DLD1 (cell line): Measurements from ENCODE around the gene TCEA2.
"Not testable (repeated sequence)": the region's sequence is repeated elsewhere in the genome, so short reads cannot be mapped to it uniquely, and the experiment has no call there.

Source experiments
- in situ Hi-C: cut with HindIII; loops from 2 replicates; pipeline ENCODE4 v1.10.0; 2017; ENCODE audit warnings: low sequenced_read_pairs

TCEA2 gene

GRCh38 chr20:64106435-64106961 lies 43.5 kb downstream of the TCEA2 start:
- in situ Hi-C loops: no loop called here

GRCh38 chr20:64106981-64107735 lies 44.2 kb downstream of the TCEA2 start, which contains the start of gene NPBWR2:
Gene NPBWR2 (minus strand): TSS chr20:64107565. CDS start chr20:64106831, 734 bp downstream.
- in situ Hi-C loops: no loop called here

GRCh38 chr20:64107736-64108457 lies 44.9 kb downstream of the TCEA2 start:
- in situ Hi-C loops: no loop called here

GRCh38 chr20:64108731-64109681 lies 46.0 kb downstream of the TCEA2 start:
- in situ Hi-C loops: no loop called here

- in situ Hi-C loops: no loop called here
Measured at GRCh38 chr20:64109831-64110391, 46.9 kb downstream of the TCEA2 start.

GRCh38 chr20:64110411-64111068 lies 47.5 kb downstream of the TCEA2 start:
- in situ Hi-C loops: no loop called here

- in situ Hi-C loops: no loop called here
Measured at GRCh38 chr20:64111841-64112641, 49.0 kb downstream of the TCEA2 start.

- in situ Hi-C loops: no loop called here
Measured at GRCh38 chr20:64112691-64113443, 49.9 kb downstream of the TCEA2 start.

GRCh38 chr20:64113444-64113775 lies 50.4 kb downstream of the TCEA2 start:
- in situ Hi-C loops: no loop called here

GRCh38 chr20:64113796-64114355 lies 50.9 kb downstream of the TCEA2 start:
- in situ Hi-C loops: no loop called here

GRCh38 chr20:64114356-64114971 lies 51.5 kb downstream of the TCEA2 start:
- in situ Hi-C loops: no loop called here

- in situ Hi-C loops: no loop called here
Measured at GRCh38 chr20:64115171-64115911, 52.3 kb downstream of the TCEA2 start.

GRCh38 chr20:64116016-64116415 lies 53.0 kb downstream of the TCEA2 start:
- in situ Hi-C loops: no loop called here

- in situ Hi-C loops: no loop called here
Measured at GRCh38 chr20:64116541-64117431, 53.8 kb downstream of the TCEA2 start.

GRCh38 chr20:64117432-64117777 lies 54.4 kb downstream of the TCEA2 start:
- in situ Hi-C loops: not testable (repeated sequence)

GRCh38 chr20:64119301-64119680 lies 56.3 kb downstream of the TCEA2 start:
- in situ Hi-C loops: no loop called here
